Mucosa of descending colon (tissue), 3 donors: Measurements from ENCODE around the gene SPTBN1. TPM values are rescaled to one million over a fixed set of nuclear protein-coding genes. Genes with fewer than 3 reads are reported as not detected.

Source experiments
- ATAC-seq: fragments of 200-7000 bp; cut with Tn5 transposase; one replicate; pipeline ENCODE4 v1.9.1; 2020; ENCODE audit warnings: mild to moderate bottlenecking, moderate library complexity
- DNase-seq, 3 donors: peaks; one replicate each; pipeline ENCODE4 v3.0.0-alpha.2; 2020
- H3K36me3 ChIP-seq: fragments of 200-600 bp; one replicate; pipeline ENCODE4 v1.8.0; 2021; ENCODE audit warnings: low read depth, mild to moderate bottlenecking
- H3K4me1 ChIP-seq: fragments of 200-600 bp; one replicate; pipeline ENCODE4 v1.8.0; 2021; ENCODE audit warnings: low read depth, mild to moderate bottlenecking
- H3K4me3 ChIP-seq: fragments of 200-600 bp; one replicate; pipeline ENCODE4 v1.8.0; 2021; ENCODE audit warnings: mild to moderate bottlenecking
- H3K9me3 ChIP-seq: fragments of 200-600 bp; one replicate; pipeline ENCODE4 v1.8.0; 2021; ENCODE audit warnings: mild to moderate bottlenecking
- intact Hi-C, 2 donors: fragments of 100-400 bp; cut with DNase I in 1 of 2; cut with micrococcal nuclease in 1 of 2; formaldehyde crosslinking; loops; one replicate each; pipeline versions ENCODE4 v1.11.0 to v1.11.1; 2022; cut with DNase I, micrococcal nuclease
- total RNA-seq, 3 donors: library from RNA; stranded (reverse); fragmentation: NEBNext Ultra II Directional in 2 of 3; extraction: Animal tissue kit (Norgen Biotek cat#: 25700) in 2 of 3; gene quantifications; one replicate each; pipeline versions ENCODE4 v1.2.1 to v1.2.4, GENCODE V29; 2021 to 2023
- TF ChIP-seq, protein P1 (sequence below): fragments of 200-600 bp; IDR thresholded peaks from one replicate; pipeline ENCODE4 v1.8.0; 2022; ENCODE audit warnings: antibody characterized with exemption, mild to moderate bottlenecking
- donor health status: DM: no; HTN: no; CAD: no; lungs with moderate emphysema.
- donor health status: DM: no; HTN: no; CAD: no.
- donor health status: DM: no; HTN: yes; CAD: no.

SPTBN1 gene
- total RNA-seq, 3 donors from 2014 or later = 237 to 396 (median 392) TPM

DNA sequence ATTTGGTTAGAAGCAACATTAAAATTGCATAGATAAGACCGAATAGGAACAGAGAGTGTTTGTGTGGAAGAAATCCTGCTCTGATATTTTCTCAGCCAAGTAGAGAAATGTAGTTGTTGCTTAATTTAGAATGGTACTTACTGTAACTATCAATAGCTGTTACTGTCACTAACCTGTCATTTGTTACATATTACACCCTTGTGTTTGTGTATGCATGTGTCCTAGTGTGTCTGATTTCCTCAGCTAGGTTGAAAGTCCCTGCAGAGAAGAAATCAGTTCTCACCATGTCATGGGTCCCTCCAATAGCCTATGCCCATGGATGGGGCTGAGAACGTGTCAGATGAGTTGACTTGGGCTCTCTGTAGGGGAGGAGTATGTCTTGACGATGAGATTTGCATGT, 94.4 kb downstream of the SPTBN1 start:
- Histone ChIP-seq H3K9me3 (no peaks in the 10 kb centered on the region), H3K4me3 (no peak overlapping the region), H3K36me3 (no peaks in the 10 kb centered on the region), H3K4me1 (peaks cover 55% of the 10 kb centered on the region)
- intact Hi-C loops = no loop called here
- TF ChIP-seq, protein P1, sequence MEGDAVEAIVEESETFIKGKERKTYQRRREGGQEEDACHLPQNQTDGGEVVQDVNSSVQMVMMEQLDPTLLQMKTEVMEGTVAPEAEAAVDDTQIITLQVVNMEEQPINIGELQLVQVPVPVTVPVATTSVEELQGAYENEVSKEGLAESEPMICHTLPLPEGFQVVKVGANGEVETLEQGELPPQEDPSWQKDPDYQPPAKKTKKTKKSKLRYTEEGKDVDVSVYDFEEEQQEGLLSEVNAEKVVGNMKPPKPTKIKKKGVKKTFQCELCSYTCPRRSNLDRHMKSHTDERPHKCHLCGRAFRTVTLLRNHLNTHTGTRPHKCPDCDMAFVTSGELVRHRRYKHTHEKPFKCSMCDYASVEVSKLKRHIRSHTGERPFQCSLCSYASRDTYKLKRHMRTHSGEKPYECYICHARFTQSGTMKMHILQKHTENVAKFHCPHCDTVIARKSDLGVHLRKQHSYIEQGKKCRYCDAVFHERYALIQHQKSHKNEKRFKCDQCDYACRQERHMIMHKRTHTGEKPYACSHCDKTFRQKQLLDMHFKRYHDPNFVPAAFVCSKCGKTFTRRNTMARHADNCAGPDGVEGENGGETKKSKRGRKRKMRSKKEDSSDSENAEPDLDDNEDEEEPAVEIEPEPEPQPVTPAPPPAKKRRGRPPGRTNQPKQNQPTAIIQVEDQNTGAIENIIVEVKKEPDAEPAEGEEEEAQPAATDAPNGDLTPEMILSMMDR = no peak
- no peak for ATAC-seq
- no peak for DNase-seq

DNA sequence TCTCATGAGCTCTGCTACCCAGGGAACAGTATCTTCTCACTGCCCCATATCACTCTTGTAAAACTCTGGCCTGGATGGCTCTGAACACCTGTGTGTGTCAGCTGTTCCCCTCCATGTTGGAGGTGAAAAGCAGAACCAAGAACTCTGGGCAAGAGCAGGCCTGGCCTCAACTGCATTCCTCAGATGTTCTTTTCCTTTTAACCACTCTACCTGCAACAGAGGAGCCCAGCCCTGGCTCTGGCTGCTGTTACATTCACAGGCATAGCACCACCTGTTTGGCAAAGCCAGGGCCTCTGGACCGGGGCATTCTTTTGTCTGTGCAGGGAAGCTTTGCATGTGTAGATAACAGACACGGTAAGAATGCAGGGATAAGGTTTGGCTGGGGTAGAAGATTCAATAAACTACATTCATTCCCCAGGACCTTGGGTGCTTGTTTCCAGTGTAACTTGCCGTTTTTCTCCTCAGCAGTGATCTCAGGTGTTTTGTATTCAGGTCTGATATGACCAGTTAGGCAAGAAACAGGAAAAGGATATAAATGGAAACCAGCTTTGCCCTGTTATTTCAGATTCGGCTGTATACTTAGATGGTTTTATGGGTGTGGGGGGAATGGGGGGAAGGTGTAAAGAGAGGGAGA, 95.1 kb downstream of the SPTBN1 start:
- H3K4me3 ChIP-seq = no peak overlapping the region
- H3K9me3 ChIP-seq = no peaks in the 10 kb centered on the region
- DNase-seq (no peak), ATAC-seq (peak; percentile 5)
- peaks cover 53% of the 10 kb centered on the region for H3K4me1 ChIP-seq
- intact Hi-C loops = no loop called here
- TF ChIP-seq, protein P1 = no peak
- no peaks in the 10 kb centered on the region for H3K36me3 ChIP-seq

DNA sequence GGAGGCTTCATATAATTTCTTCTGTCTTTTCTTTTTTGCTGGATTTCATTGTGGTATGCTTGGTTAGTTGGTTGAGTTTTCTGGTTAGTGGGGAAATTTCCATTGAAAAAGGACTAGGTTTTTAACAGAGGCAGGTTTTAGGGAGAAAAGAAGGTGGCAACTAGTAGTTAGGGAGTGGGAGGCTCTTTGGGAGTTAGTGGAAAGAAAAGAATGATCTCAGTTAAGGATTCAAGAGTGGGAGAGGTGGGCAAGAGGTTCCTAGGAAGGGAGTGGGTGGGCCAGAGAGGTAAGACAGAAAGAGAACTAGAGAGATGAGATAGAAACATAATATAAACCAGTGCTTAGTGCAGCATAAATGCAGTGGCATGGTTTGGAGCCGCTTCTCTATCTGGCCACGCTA, 96.9 kb downstream of the SPTBN1 start:
- Histone ChIP-seq H3K4me3 (no peak overlapping the region), H3K9me3 (no peaks in the 10 kb centered on the region), H3K36me3 (no peaks in the 10 kb centered on the region), H3K4me1 (peaks cover 45% of the 10 kb centered on the region)
- ATAC-seq (no peak), DNase-seq (no peak)
- TF ChIP-seq, protein P1 = no peak
- intact Hi-C loops = no loop called here

DNA sequence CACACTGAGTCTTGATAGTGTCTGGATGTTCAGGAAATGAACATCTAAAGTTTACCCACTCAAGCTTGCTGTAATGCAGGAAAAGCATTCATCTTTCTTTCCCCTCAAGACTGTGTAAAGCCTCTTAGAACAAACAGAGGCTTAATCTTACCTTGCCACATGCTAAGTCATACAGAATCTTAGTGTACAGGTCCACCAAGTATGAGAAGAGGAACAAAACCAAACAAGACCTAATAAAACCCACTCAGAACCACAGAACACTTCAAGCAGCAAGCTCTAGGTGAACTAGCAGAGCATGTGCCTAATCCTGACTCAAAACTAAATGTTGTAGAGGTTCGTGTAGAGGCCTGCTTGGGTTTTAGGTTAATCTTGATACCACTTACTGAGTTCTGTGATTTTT, 97.6 kb downstream of the SPTBN1 start:
- no peak overlapping the region for H3K4me3 ChIP-seq
- ATAC-seq (no peak), DNase-seq (no peak)
- TF ChIP-seq, protein P1 = no peak
- intact Hi-C loops = no loop called here
- H3K36me3 ChIP-seq = no peaks in the 10 kb centered on the region
- no peaks in the 10 kb centered on the region for H3K9me3 ChIP-seq
- peaks cover 38% of the 10 kb centered on the region for H3K4me1 ChIP-seq

DNA sequence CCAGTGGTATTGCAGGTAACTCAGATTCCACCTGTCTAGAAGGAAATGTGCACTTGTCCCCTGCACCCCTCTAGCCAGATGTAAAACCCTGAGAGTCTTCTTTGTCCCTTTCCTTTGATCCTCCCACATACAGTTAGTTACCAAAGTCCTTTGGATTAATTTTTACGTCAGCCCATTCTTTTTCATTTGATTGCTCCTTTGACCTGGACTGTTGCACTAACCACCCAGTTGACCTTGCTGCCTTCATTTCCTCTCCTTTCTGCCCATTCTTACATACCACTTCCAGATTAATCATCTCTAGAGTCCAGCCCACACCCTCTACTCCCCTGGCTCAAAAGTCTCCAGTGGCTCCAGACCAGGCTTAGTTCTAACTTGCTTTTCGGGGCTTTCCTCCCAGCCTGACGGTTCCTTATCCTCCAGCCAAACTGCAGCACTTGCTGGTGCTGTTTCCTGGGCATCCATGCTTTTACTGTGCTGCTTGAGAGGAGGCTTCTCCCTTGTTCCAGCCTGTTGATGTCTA, 99.3 kb downstream of the SPTBN1 start:
- intact Hi-C loops = no loop called here
- no peak for DNase-seq
- no peak overlapping the region for H3K4me3 ChIP-seq
- no peaks in the 10 kb centered on the region for H3K36me3 ChIP-seq
- peak; percentile 32 for ATAC-seq
- H3K4me1 ChIP-seq = peaks cover 29% of the 10 kb centered on the region
- no peaks in the 10 kb centered on the region for H3K9me3 ChIP-seq
- TF ChIP-seq, protein P1 = no peak
